ENCODE data around the gene ANTXR1.

Gene ANTXR1

GRCh38 chr2:69013142-69013839, at the start of gene ANTXR1:
Gene ANTXR1, plus strand, starts transcription at chr2:69013179. Its CDS starts 321 bp downstream, at chr2:69013500.
- peak; percentile 48 for DNase-seq

GRCh38 chr2:68964282-68964681, 48.7 kb upstream of the ANTXR1 start:
- no peak for DNase-seq

- no peak for DNase-seq
Observed at GRCh38 chr2:68968221-68968620, 44.8 kb upstream of the ANTXR1 start.

- no peak for DNase-seq
Observed at GRCh38 chr2:68969736-68970490, 43.1 kb upstream of the ANTXR1 start.

- DNase-seq: no peak
Observed at GRCh38 chr2:68970566-68971265, 42.3 kb upstream of the ANTXR1 start.

- no peak for DNase-seq
Observed at GRCh38 chr2:68971591-68972231, 41.3 kb upstream of the ANTXR1 start.

GRCh38 chr2:68974251-68974650, 38.7 kb upstream of the ANTXR1 start, which contains the start of gene GKN1:
Gene GKN1, plus strand, starts transcription at chr2:68974636. Its CDS starts 42 bp downstream, at chr2:68974678.
- no peak for DNase-seq

GRCh38 chr2:68974946-68975665, 37.9 kb upstream of the ANTXR1 start:
- DNase-seq: no peak

- no peak for DNase-seq
Observed at GRCh38 chr2:68975844-68976243, 37.1 kb upstream of the ANTXR1 start.

- no peak for DNase-seq
Observed at GRCh38 chr2:68977453-68977852, 35.5 kb upstream of the ANTXR1 start.

GRCh38 chr2:68978098-68978497, 34.9 kb upstream of the ANTXR1 start:
- no peak for DNase-seq

- DNase-seq: peak; percentile 2
Observed at GRCh38 chr2:68980956-68981355, 32.0 kb upstream of the ANTXR1 start.

- DNase-seq: no peak
Observed at GRCh38 chr2:68987021-68987503, 25.9 kb upstream of the ANTXR1 start.

- no peak for DNase-seq
Observed at GRCh38 chr2:68989035-68989434, 23.9 kb upstream of the ANTXR1 start.

- no peak for DNase-seq
Observed at GRCh38 chr2:68992341-68992740, 20.6 kb upstream of the ANTXR1 start.

- no peak for DNase-seq
Observed at GRCh38 chr2:68992933-68993332, 20.0 kb upstream of the ANTXR1 start.

GRCh38 chr2:68993660-68994059, 19.3 kb upstream of the ANTXR1 start:
- DNase-seq: no peak

GRCh38 chr2:68994864-68995263, 18.1 kb upstream of the ANTXR1 start:
- DNase-seq: no peak

GRCh38 chr2:68995916-68996315, 17.1 kb upstream of the ANTXR1 start:
- DNase-seq: no peak

GRCh38 chr2:68997401-68997800, 15.6 kb upstream of the ANTXR1 start:
- DNase-seq: no peak

- DNase-seq: no peak
Observed at GRCh38 chr2:69001879-69002278, 11.1 kb upstream of the ANTXR1 start.

GRCh38 chr2:69003731-69004130, 9.2 kb upstream of the ANTXR1 start:
- no peak for DNase-seq
